Ascending aorta (tissue), 2 donors: Measurements from ENCODE around the gene SIRT4. TPM values are rescaled to one million over a fixed set of nuclear protein-coding genes. Genes with fewer than 3 reads are reported as not detected.

Experiments used
- DNase-seq, 2 donors: peaks; one replicate each; pipeline ENCODE4 v3.0.0-alpha.2; 2019; ENCODE audit warnings: low spot score in 2 of 2
- H3K27ac ChIP-seq, 2 donors: fragments of 200-600 bp; sonication (generic); one replicate each; pipeline ENCODE4 v1.5.1; 2016 to 2017; ENCODE audit warnings: mild to moderate bottlenecking in 1 of 2
- H3K27me3 ChIP-seq: fragments of 200-600 bp; sonication (generic); one replicate; pipeline ENCODE4 v1.5.1; 2017
- H3K36me3 ChIP-seq, 2 donors: fragments of 200-600 bp; sonication (generic); one replicate each; pipeline ENCODE4 v1.5.1; 2016
- H3K4me1 ChIP-seq, 2 donors: fragments of 200-600 bp; sonication (generic); one replicate each; pipeline ENCODE4 v1.5.1; 2016 to 2017; ENCODE audit warnings: mild to moderate bottlenecking in 1 of 2
- H3K4me3 ChIP-seq, 2 donors: fragments of 200-600 bp; sonication (generic); one replicate each; pipeline ENCODE4 v1.5.1; 2016 to 2017; ENCODE audit warnings: mild to moderate bottlenecking in 1 of 2
- H3K9me3 ChIP-seq, 2 donors: fragments of 200-600 bp; sonication (generic); one replicate each; pipeline ENCODE4 v1.5.1; 2016
- CTCF ChIP-seq, 3 experiments: fragments of 200-600 bp in 2 of 3; fragments of 450-650 bp in 1 of 3; sonication (generic) in 2 of 3; IDR thresholded peaks; one replicate each; pipeline ENCODE4 v1.5.1; 2016 to 2019; ENCODE audit warnings: antibody characterized with exemption in 3 of 3, mild to moderate bottlenecking in 1 of 3, moderate library complexity in 1 of 3
- intact Hi-C: fragments of 100-400 bp; cut with DNase I; formaldehyde crosslinking; loops from one replicate; pipeline ENCODE4 v1.15.1; 2023
- total RNA-seq: library from RNA; depleted of rRNA; stranded (reverse); fragments of >200 nt; gene quantifications from one replicate; pipeline ENCODE4 v1.1.0, GENCODE V29; 2016

SIRT4 gene
- total RNA-seq, 1 donor from 2014 or later, result not detected

GRCh38 chr12:120359128-120359527 lies 57.0 kb downstream of the SIRT4 start:
- H3K4me3 ChIP-seq, result no peak overlapping the region
- H3K4me1 ChIP-seq, result peaks cover 0 to 3% of the 10 kb centered on the region in 2 donors
- H3K27me3 ChIP-seq, result peaks cover 4% of the 10 kb centered on the region
- no peak overlapping the region for H3K27ac ChIP-seq
- intact Hi-C loops, result no loop called here
- TF ChIP-seq CTCF (IDR thresholded peaks at IDR 0.05), result no peak
- no peaks in the 10 kb centered on the region for H3K9me3 ChIP-seq
- no peak for DNase-seq
- no peaks in the 10 kb centered on the region for H3K36me3 ChIP-seq

GRCh38 chr12:120361506-120362208 lies 59.5 kb downstream of the SIRT4 start:
- H3K27ac ChIP-seq, result no peak overlapping the region
- DNase-seq, result peak in 1 of 2 donors; percentile 66
- no peaks in the 10 kb centered on the region for H3K36me3 ChIP-seq
- intact Hi-C loops, result no loop called here
- peak overlapping the region; percentile 43 to 60 for H3K4me3 ChIP-seq
- peaks cover 0 to 3% of the 10 kb centered on the region in 2 donors for H3K4me1 ChIP-seq
- no peaks in the 10 kb centered on the region for H3K9me3 ChIP-seq
- TF ChIP-seq CTCF (IDR thresholded peaks at IDR 0.05), result no peak
- peaks cover 4% of the 10 kb centered on the region for H3K27me3 ChIP-seq

Other genes with a start within 250 kb of the SIRT4 start
- 39.2 TPM for gene RAB35, start 185.6 kb upstream of the SIRT4 start, total RNA-seq
- gene GCN1, start 107.6 kb upstream of the SIRT4 start, total RNA-seq, result 49.0 TPM
- gene RPLP0, start 101.2 kb upstream of the SIRT4 start, total RNA-seq, result 2,244 TPM
- gene PXN, start 36.6 kb upstream of the SIRT4 start, total RNA-seq, result 282 TPM
- gene RNU4-2, start 10.4 kb upstream of the SIRT4 start, total RNA-seq, result not detected
- not detected for gene RNU4-1, start 9.1 kb upstream of the SIRT4 start, total RNA-seq
- not detected for gene PLA2G1B, start 25.5 kb downstream of the SIRT4 start, total RNA-seq
- gene MSI1, start 66.8 kb downstream of the SIRT4 start, total RNA-seq, result 0.11 TPM
- 686 TPM for gene COX6A1, start 135.8 kb downstream of the SIRT4 start, total RNA-seq
- gene TRIAP1, start 144.1 kb downstream of the SIRT4 start, total RNA-seq, result 12.1 TPM
- gene GATC, start 144.1 kb downstream of the SIRT4 start, total RNA-seq, result 6.2 TPM
- gene SRSF9, start 167.4 kb downstream of the SIRT4 start, total RNA-seq, result 68.6 TPM
- 216 TPM for gene DYNLL1, start 193.8 kb downstream of the SIRT4 start, total RNA-seq
- gene COQ5, start 226.8 kb downstream of the SIRT4 start, total RNA-seq, result 5.9 TPM
- gene RNF10, start 232.0 kb downstream of the SIRT4 start, total RNA-seq, result 147 TPM